Heart left ventricle (tissue), 16 donors: ENCODE results near the gene IP6K2. TPM values are rescaled to one million over a fixed set of nuclear protein-coding genes. Genes with fewer than 3 reads are reported as not detected.

ENCODE experiments used
- ATAC-seq, 4 donors: fragments of 200-7000 bp; cut with Tn5 transposase; one replicate each; pipeline ENCODE4 v1.9.1; 2020 to 2022; ENCODE audit warnings: moderate library complexity in 4 of 4, mild to moderate bottlenecking in 3 of 4, moderate number of reproducible peaks in 1 of 4
- DNase-seq, 5 donors: peaks; one replicate each; pipeline ENCODE4 v3.0.0-alpha.2; 2020
- H3K27ac ChIP-seq, 12 donors: fragments of 200-600 bp; sonication (generic) in 4 of 12; one replicate each; pipeline versions ENCODE4 v1.5.0 to v1.8.0; 2016 to 2022; ENCODE audit warnings: mild to moderate bottlenecking in 2 of 12
- H3K27me3 ChIP-seq, 9 donors: fragments of 200-600 bp; sonication (generic) in 2 of 9; one replicate each; pipeline versions ENCODE4 v1.5.1 to v1.8.0; 2016 to 2022; ENCODE audit warnings: mild to moderate bottlenecking in 3 of 9
- H3K36me3 ChIP-seq, 9 donors: fragments of 200-600 bp; sonication (generic) in 2 of 9; one replicate each; pipeline versions ENCODE4 v1.5.0 to v1.8.0; 2018 to 2022; ENCODE audit warnings: mild to moderate bottlenecking in 2 of 9
- H3K4me1 ChIP-seq, 12 donors: fragments of 200-600 bp; sonication (generic) in 4 of 12; one replicate each; pipeline versions ENCODE4 v1.5.0 to v1.8.0; 2016 to 2022; ENCODE audit warnings: mild to moderate bottlenecking in 3 of 12
- H3K4me3 ChIP-seq, 12 donors: fragments of 200-600 bp; sonication (generic) in 4 of 12; one replicate each; pipeline versions ENCODE4 v1.5.0 to v1.8.0; 2017 to 2022; ENCODE audit warnings: mild to moderate bottlenecking in 9 of 12, moderate library complexity in 4 of 12
- H3K9me3 ChIP-seq, 12 donors: fragments of 200-600 bp; sonication (generic) in 4 of 12; one replicate each; pipeline versions ENCODE4 v1.5.0 to v1.8.0; 2016 to 2022; ENCODE audit warnings: mild to moderate bottlenecking in 1 of 12
- POLR2A ChIP-seq, 2 donors: fragments of 450-650 bp; IDR thresholded peaks; one replicate each; pipeline ENCODE4 v1.6.1; 2017; ENCODE audit warnings: antibody characterized with exemption in 2 of 2, mild to moderate bottlenecking in 2 of 2, moderate library complexity in 2 of 2
- WGBS, 4 donors: extraction: QIAGEN DNeasy Blood & Tissue Kit in 2 of 4; methylation state at CpG; one replicate each; pipeline versions ENCODE4 v1.1.5 to v1.1.7; 2013 to 2018; 5-methylcytosine and 5-hydroxymethylcytosine counted together
- intact Hi-C, 10 donors: fragments of 100-400 bp; cut with DNase I; formaldehyde crosslinking; loops; one replicate each; pipeline versions ENCODE4 v1.11.1 to v1.14.2; 2022
- polyA plus RNA-seq, 2 donors: library from polyadenylated mRNA; stranded (reverse); fragments of 200-250 nt; gene quantifications; one replicate each; pipeline ENCODE4 v1.2.3, GENCODE V29; 2013
- total RNA-seq, 9 donors: library from RNA; depleted of rRNA in 2 of 9; stranded (reverse); fragments of >200 nt in 2 of 9; fragmentation: NEBNext Ultra II Directional in 3 of 9; extraction: Animal tissue kit (Norgen Biotek cat#: 25700) in 3 of 9; gene quantifications; one replicate each; pipeline versions ENCODE4 v1.1.0 to v1.2.4, GENCODE V29; 2016 to 2023
- TF ChIP-seq, protein P1 (sequence below), 12 donors: fragments of 200-600 bp; sonication (generic) in 4 of 12; IDR thresholded peaks; one replicate each; pipeline versions ENCODE4 v1.5.0 to v1.8.0; 2018 to 2022; ENCODE audit warnings: antibody characterized with exemption in 12 of 12, mild to moderate bottlenecking in 5 of 12
- donor health status: ischemic (EF 13 %, LVEDD 7.1; RV severe dilation, severe dysfunction).
- donor health status: healthy with polysubstance abuse.
- donor health status: DM: no; HTN: yes; CAD: no.
- donor health status: DM: no; HTN: no; CAD: no.
- donor health status: ischemic (EF 25% LVEDD 6.9; RV normal size, moderate dysfunction).
- donor health status: ischemic (EF 25% LVEDD 5.7; RV mildly dilated, moderate dysfunction).
- donor health status: healthy.
- donor health status: DM: yes; HTN: yes; CAD: no.
- donor health status: ischemic (EF 35%, LVEDD 5.7; RV mildly dilated, moderate dysfunction).
- donor health status: nonischemic (EF 11% LVEDD 7.7; RV severe dilation, severe dysfunction).
- donor health status: DM: yes; HTN: yes; CAD: no.
- donor health status: PGD.
- donor health status: ischemic (EF 29% LVEDD 5.4; RV normal size, mild dysfunction).
- donor health status: nonischemic (EF 23%, LVEDD 6.1; RV moderate dilation, normal function).

Gene IP6K2
- total and polyA plus RNA-seq, 11 donors, result 14.1 to 42.7 (median 26.2) TPM

DNA sequence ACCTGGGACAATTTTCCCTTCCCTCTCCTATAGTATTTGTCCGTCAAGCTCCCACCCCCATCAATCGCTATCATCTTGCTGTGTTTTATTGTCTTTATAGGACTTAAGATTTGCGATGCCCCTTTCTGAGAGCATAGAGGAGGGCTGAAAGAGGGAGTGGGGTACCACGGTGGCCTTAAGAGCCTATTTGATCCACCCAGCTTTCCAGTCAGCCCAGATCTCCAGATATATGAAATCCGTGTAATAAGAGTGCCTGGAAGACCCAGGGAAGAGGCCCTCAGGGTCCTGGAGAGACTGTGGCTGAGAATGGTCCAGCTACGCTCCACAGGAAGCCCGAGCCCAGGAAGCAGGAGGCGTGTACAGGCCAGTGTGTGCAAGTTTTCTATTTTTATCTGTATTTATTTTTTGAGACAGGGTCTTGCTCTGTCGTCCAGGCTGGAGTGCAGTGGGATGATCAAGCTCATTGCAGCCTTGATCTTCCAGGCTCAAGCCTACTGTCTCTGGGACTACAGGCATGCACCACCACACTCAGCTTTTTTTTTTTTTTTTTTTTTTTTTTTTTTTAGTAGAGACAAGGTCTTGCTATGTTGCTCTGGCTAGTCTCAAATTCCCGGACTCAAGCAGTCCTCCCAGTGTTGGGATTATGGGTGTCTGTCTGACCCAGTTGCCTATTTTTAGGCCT, 30.3 kb downstream of the IP6K2 start:
- ATAC-seq (no peak), DNase-seq (no peak)
- H3K4me3 ChIP-seq, result peak overlapping the region in 9 of 12 donors; percentile 80 to 100 (median 95)
- intact Hi-C loops, result loop anchor here in 5 of 10 donors (2.0 to 10.0 kb wide), 5 partner anchors 51 to 239 kb away; partner anchors contain the start of genes ATRIP (in 1 of the 5) and PRKAR2A (in 1 of the 5)
- H3K36me3 ChIP-seq, result peaks cover 5 to 59% (median 53%) of the 10 kb centered on the region in 9 donors
- no peak for TF ChIP-seq POLR2A (IDR thresholded peaks at IDR 0.05)
- TF ChIP-seq, protein P1, sequence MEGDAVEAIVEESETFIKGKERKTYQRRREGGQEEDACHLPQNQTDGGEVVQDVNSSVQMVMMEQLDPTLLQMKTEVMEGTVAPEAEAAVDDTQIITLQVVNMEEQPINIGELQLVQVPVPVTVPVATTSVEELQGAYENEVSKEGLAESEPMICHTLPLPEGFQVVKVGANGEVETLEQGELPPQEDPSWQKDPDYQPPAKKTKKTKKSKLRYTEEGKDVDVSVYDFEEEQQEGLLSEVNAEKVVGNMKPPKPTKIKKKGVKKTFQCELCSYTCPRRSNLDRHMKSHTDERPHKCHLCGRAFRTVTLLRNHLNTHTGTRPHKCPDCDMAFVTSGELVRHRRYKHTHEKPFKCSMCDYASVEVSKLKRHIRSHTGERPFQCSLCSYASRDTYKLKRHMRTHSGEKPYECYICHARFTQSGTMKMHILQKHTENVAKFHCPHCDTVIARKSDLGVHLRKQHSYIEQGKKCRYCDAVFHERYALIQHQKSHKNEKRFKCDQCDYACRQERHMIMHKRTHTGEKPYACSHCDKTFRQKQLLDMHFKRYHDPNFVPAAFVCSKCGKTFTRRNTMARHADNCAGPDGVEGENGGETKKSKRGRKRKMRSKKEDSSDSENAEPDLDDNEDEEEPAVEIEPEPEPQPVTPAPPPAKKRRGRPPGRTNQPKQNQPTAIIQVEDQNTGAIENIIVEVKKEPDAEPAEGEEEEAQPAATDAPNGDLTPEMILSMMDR (IDR thresholded peaks at IDR 0.05), result no peak
- no peaks in the 10 kb centered on the region for H3K9me3 ChIP-seq
- peaks cover 8 to 45% (median 34%) of the 10 kb centered on the region in 12 donors for H3K4me1 ChIP-seq
- H3K27ac ChIP-seq, result peak overlapping the region; percentile 3 to 92 (median 86)
- WGBS, 4 donors, result 37 to 49% (median 42%) methylated on average over 10 of the region's 10 CpGs
- H3K27me3 ChIP-seq, result no peaks in the 10 kb centered on the region

DNA sequence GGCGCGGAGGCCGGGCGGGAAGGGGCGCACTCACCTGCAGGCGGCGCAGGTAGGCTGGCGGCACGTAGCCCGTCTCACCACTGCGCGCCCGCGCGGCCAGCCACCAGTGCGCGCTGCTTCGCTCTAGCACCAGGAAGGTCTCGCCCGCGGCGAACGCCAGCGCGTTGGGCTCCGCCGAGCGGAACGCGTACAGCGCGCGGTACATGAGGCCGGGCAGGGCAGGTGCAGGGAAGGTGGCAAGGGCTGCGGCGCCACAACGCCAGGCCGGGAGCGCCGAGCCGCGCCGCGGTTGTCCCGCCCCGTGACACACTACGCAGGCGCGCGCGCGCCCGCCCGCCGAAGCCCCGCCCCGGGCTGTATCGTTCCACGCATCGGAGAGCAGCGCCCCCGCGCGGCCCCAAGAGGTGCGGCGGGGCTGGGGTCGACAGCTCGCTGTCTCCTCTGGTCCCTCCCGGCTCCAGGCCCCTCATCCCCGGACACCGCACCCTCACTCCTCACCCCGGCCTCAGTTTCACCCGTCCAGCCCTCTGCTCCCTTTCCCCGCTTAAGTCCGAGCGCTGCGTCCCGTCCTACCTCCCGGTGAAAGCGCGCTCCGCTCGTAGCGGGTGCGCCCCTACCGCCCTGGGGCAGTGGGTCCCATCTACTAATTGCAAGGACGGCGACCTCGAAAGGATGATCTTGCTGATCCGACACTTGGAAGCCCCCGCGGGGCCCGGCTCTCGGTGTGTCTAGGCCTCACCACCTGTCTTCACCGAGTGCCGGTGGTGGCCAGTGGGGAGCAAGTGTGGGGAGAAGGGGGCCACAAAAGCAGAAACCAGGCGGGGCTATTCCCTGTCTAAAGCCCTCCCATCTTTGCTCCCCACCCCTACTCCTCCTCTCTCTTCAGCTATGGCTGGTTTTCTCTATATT, 31.2 kb downstream of the IP6K2 start, which contains the start of gene NCKIPSD:
TSS of gene NCKIPSD (minus strand) at position 313 of the 909 bp plus-strand sequence. CDS start at position 205, 108 bp downstream.
- TF ChIP-seq, protein P1 (IDR thresholded peaks at IDR 0.05), result peak; percentile 76 to 94 (median 88)
- peak; percentile 32 to 92 for TF ChIP-seq POLR2A (IDR thresholded peaks at IDR 0.05)
- H3K27ac ChIP-seq, result peak within 1 kb of the TSS; percentile 71 to 92 (median 86)
- peak; percentile 88 to 96 (median 92) for DNase-seq
- ATAC-seq, result peak; percentile 69 to 94 (median 89)
- H3K36me3 ChIP-seq, result peaks cover 5 to 59% (median 54%) of the 10 kb centered on the region in 9 donors
- H3K9me3 ChIP-seq, result no peaks in the 10 kb centered on the region
- 1 to 2% (median 1%) methylated on average over 21 to 97 of the region's 97 CpGs for WGBS, 4 donors
- intact Hi-C loops, result loop anchor here in 6 of 10 donors (2.0 to 10.0 kb wide), 6 partner anchors 51 to 239 kb away; partner anchors contain the start of genes ATRIP (in 1 of the 6) and PRKAR2A (in 1 of the 6)
- no peaks in the 10 kb centered on the region for H3K27me3 ChIP-seq
- H3K4me3 ChIP-seq, result peak within 1 kb of the TSS; percentile 80 to 100 (median 94)
- H3K4me1 ChIP-seq, result peaks cover 8 to 45% (median 34%) of the 10 kb centered on the region in 12 donors

DNA sequence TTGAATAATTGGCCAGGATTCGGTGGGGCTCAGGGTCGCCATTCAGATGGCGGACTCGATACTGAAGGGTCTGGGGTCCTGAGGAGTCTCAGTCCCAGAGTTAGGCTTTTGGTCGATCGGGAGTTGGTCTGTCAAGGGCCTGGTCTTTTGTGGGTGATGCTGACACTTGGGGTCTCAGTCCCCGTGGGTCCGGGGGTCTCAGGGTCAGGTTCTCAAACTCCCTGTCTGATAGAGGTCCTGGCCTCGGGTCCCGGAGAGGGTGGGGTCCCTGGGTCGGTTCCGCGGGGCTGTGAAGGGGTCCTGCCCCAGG, 31.8 kb downstream of the IP6K2 start:
- peaks cover 5 to 59% (median 55%) of the 10 kb centered on the region in 9 donors for H3K36me3 ChIP-seq
- peaks cover 8 to 45% (median 34%) of the 10 kb centered on the region in 12 donors for H3K4me1 ChIP-seq
- no peak for ATAC-seq
- intact Hi-C loops, result loop anchor here in 5 of 10 donors (2.0 to 10.0 kb wide), 6 partner anchors 52 to 238 kb away; partner anchors contain the start of genes ATRIP (in 1 of the 5) and PRKAR2A (in 1 of the 5)
- no peak for DNase-seq
- peak overlapping the region; percentile 71 to 92 (median 86) for H3K27ac ChIP-seq
- 7 to 12% (median 8%) methylated on average over 8 to 13 of the region's 13 CpGs for WGBS, 4 donors
- TF ChIP-seq POLR2A (IDR thresholded peaks at IDR 0.05), result no peak
- TF ChIP-seq, protein P1 (IDR thresholded peaks at IDR 0.05), result no peak
- no peaks in the 10 kb centered on the region for H3K9me3 ChIP-seq
- H3K4me3 ChIP-seq, result peak overlapping the region; percentile 80 to 100 (median 94)
- no peaks in the 10 kb centered on the region for H3K27me3 ChIP-seq
